Choroid plexus epithelial cell (primary cell): ENCODE data around the gene CLTCL1.
"Not testable (repeated sequence)": the region's sequence is repeated elsewhere in the genome, so short reads cannot be mapped to it uniquely, and the experiment has no call there.

Experiments
- DNase-seq: peaks from one replicate; pipeline ENCODE4 v3.0.0-alpha.2; 2010; ENCODE audit warnings: low read depth
- H3K4me3 ChIP-seq: 2 replicates; pipeline ENCODE4 v1.5.1; 2011; ENCODE audit warnings: low read depth, mild to moderate bottlenecking, control low read depth, low read length, moderate library complexity
- TF ChIP-seq, protein P1 (sequence below): conservative IDR thresholded peaks from 2 replicates; pipeline ENCODE4 v1.5.1; 2011; ENCODE audit warnings: low read depth, mild to moderate bottlenecking, control low read depth, inconsistent platforms, low read length, moderate library complexity

CLTCL1 gene

DNA sequence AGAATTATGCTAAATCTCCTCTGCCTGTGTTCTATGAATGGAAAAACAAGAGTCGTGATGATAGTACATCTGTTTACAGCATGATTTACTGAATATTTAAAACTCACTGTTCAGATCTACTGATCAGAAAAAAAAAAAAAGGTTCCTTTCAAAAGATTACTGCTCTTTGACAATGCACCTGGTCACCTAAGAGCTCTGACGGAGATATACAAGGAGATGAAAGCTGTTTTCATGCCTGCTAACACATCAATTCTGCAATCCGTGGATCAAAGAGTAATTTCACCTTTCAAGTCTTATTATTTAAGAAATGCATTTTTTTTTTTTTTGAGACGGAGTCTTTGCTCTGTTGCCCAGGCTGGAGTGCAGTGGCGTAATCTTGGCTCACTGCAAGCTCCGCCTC is 30.7 kb downstream of the CLTCL1 start:
- no peak for DNase-seq
- no peak overlapping the region for H3K4me3 ChIP-seq
- TF ChIP-seq, protein P1, sequence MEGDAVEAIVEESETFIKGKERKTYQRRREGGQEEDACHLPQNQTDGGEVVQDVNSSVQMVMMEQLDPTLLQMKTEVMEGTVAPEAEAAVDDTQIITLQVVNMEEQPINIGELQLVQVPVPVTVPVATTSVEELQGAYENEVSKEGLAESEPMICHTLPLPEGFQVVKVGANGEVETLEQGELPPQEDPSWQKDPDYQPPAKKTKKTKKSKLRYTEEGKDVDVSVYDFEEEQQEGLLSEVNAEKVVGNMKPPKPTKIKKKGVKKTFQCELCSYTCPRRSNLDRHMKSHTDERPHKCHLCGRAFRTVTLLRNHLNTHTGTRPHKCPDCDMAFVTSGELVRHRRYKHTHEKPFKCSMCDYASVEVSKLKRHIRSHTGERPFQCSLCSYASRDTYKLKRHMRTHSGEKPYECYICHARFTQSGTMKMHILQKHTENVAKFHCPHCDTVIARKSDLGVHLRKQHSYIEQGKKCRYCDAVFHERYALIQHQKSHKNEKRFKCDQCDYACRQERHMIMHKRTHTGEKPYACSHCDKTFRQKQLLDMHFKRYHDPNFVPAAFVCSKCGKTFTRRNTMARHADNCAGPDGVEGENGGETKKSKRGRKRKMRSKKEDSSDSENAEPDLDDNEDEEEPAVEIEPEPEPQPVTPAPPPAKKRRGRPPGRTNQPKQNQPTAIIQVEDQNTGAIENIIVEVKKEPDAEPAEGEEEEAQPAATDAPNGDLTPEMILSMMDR: no peak

DNA sequence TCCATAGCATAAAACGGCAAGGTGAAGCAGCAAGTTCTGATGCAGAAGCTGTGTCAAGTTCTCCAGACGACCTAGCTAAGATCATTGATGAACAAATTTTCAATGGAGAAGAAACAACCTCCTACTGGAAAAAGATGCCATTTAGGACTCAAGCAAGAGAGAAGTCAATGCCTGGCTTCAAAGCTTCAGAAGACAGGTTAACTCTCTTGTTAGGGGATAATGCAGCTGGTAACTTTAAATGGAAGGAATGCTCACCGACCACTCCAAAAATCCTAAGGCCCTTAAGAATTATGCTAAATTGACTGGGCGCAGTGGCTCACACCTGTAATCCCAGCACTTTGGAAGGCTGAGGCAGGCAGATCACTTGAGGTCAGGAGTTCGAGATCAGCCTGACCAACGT is 31.3 kb downstream of the CLTCL1 start:
- H3K4me3 ChIP-seq: no peak overlapping the region
- DNase-seq: no peak
- TF ChIP-seq, protein P1: no peak

DNA sequence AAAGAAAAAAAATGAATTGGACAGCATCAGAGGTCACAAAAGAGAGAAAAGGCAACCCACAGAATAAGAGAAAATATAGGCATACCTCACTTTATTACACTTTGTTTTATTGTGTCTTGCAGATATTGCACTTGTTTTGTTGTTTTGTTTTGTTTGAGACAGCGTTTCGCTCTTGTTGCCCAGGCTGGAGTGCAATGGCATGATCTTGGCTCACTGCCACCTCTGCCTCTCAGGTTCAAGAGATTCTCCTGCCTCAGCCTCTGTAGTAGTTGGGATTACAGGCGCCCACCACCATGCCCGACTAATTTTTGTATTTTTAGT is 32.6 kb downstream of the CLTCL1 start:
- H3K4me3 ChIP-seq, DNase-seq: not testable (repeated sequence)

DNA sequence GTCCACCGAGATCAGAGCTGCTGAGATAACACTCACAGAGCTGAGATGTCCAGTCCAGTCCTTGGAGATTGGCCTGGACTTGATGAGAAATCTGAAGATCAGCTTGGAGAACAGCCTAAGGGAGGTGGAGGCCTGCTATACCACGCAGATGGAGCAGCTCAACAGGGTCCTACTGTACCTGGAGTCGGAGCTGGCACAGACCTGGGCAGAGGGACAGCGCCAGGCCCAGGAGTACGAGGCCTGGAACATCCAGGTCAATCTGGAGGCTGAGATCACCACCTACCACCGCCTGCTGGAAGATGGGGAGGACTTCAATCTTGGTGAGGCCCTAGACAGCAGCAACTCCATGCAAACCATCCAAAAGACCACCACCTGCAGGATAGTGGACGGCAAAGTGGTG is 33.1 kb downstream of the CLTCL1 start:
- DNase-seq: no peak
- TF ChIP-seq, protein P1: no peak

DNA sequence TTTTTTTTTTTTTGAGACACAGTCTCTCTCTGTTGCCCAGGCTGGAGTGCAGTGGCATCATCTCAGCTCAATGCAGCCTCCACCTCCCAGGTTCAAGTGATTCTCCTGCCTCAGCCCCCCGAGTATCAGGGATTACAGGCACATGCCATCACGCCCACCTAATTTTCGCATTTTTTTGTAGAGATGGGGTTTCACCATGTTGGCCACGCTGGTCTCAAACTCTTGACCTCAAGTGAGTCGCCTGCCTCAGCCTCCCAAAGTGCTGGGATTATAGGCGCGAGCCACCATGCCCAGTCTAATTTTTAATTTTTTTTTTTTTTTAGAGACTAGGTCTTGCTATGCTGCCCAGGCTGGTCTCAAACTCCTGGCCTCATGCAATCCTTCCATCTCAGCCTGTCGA is 35.2 kb downstream of the CLTCL1 start:
- H3K4me3 ChIP-seq, DNase-seq: not testable (repeated sequence)

More for the DNA sequence above, 33.1 kb downstream of the CLTCL1 start:
- no peak overlapping the region for H3K4me3 ChIP-seq

DNA sequence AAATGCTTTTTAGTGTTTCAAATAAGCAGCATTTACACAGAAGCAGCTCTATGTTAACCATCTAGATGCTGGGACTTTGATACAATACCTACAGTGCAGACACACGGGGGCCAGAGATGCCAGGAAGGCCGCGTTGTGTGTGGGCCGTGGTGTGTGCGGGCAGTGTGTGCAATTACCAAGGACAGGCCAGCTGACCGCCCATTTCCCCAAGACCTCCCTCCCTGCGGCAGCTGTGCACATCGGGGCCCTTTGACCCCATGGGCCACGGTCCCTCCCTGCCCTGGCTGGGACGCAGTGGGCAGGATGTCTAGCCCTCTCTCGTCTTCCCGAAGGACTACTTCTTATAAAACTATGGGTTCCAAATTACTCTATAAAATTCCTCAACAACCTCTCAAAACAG is 38.4 kb downstream of the CLTCL1 start:
- no peak overlapping the region for H3K4me3 ChIP-seq
- TF ChIP-seq, protein P1: no peak
- DNase-seq: no peak

DNA sequence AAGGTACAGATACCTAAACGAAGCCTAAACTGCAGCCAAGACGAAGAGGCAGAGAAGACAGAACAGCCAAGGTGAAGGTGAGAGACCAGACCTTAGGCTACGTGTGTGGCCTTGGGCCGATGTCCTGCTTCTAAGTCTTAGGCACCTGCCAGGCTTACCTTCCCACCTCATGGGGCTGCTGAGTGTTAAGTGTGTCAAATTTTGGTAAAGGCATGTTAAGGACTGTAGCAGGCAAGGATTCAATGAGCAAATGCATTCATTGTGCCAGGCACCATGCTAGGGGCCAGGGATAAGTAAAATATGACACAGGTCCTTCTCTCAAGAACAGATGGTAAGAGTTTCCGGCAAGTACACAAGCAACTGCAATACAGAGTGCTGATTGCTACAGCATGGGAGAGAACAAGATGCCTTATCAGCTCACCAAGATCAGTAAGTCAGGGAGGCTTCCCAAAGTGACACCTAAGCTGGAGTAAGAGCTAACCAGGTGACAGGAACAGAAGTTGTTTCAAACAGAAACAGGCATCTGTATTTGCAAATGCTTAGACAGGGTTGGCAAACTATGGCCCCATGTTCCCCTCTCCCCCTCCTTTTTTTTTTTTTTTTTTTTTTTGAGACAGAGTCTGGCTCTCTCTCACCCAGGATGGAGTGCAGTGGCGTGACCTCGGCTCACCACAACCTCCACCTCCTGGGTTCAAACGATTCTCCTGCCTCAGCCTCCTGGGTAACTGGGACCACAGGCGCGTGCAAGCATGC is 46.7 kb downstream of the CLTCL1 start:
- no peak for DNase-seq
- TF ChIP-seq, protein P1: no peak
- H3K4me3 ChIP-seq: no peak overlapping the region

DNA sequence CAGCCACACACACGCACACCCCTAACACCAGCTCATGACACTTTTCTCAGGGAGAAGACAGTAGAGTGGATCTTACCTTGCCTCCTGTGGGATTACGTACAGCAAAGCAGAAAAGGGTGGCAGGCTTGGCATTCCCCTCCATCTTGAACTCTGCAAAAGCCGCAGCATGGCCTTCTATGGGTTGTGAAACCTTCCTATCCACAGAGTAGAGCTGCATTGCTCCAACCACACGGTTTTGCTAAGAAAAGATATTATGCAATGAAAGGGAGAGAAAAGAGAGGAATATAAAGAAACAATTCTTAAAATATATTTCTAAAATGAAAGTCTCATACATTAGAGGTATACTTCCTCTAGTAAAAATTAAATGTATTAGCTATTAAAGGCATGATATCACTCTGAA is 48.8 kb downstream of the CLTCL1 start:
- H3K4me3 ChIP-seq: no peak overlapping the region
- TF ChIP-seq, protein P1: no peak
- DNase-seq: no peak
